ENCODE results near the gene UAP1L1.
"Not testable (repeated sequence)": the region's sequence is repeated elsewhere in the genome, so short reads cannot be mapped to it uniquely, and the experiment has no call there.

- not testable (repeated sequence) for TF ChIP-seq CTCF (conservative IDR thresholded peaks at IDR 0.05 in 1 of 2, IDR thresholded peaks at IDR 0.05 in 1 of 2; ENCODE audit: extremely low read depth in 1 of 2, insufficient read depth in 1 of 2, low read depth in 1 of 2, low read length in 2 of 2); EZH2 (IDR thresholded peaks at IDR 0.05; ENCODE audit: borderline replicate concordance, low read length)
Observed at GRCh38 chr9:137121927-137122795, 44.8 kb downstream of the UAP1L1 start.

All from mammary epithelial cell (primary cell).